ENCODE results near the gene TUBB2B. TPM values are rescaled to one million over a fixed set of nuclear protein-coding genes. Genes with fewer than 3 reads are reported as not detected.

TUBB2B gene
- 100 to 1,000 TPM; 116 to 124 (median 120) TPM for polyA plus RNA-seq (ENCODE audit: insufficient read length in 3 of 3)

- peak in 1 of 3 donors; percentile 77 for DNase-seq (ENCODE audit: low read depth in 3 of 3, low spot score in 2 of 3)
Observed at GRCh38 chr6:3227363-3228045, at the start of gene TUBB2B. TSS of gene TUBB2B (minus strand) at chr6:3227653. CDS start at chr6:3227543, 110 bp downstream.

DNA sequence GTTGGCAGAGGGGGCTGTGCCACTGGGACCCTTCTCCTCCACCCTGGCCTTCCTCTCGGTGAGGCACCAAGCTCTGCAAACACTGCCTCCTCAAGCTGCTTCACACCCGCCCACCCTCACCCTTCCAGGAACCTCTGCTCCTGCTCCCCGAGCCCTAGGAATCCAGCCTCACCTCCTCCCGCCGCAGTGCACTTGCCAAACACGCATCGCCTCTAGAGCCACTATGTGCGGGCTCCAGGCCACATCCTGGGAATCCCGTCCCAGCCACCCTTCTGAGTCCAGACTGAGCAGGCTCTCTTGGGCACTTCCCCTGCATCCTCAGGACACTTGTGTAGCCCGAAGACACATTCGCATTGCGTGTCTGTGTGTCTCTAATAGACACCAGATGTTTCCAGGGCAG is 49.8 kb upstream of the TUBB2B start:
- DNase-seq (ENCODE audit: low read depth in 3 of 3, low spot score in 2 of 3) = no peak

DNA sequence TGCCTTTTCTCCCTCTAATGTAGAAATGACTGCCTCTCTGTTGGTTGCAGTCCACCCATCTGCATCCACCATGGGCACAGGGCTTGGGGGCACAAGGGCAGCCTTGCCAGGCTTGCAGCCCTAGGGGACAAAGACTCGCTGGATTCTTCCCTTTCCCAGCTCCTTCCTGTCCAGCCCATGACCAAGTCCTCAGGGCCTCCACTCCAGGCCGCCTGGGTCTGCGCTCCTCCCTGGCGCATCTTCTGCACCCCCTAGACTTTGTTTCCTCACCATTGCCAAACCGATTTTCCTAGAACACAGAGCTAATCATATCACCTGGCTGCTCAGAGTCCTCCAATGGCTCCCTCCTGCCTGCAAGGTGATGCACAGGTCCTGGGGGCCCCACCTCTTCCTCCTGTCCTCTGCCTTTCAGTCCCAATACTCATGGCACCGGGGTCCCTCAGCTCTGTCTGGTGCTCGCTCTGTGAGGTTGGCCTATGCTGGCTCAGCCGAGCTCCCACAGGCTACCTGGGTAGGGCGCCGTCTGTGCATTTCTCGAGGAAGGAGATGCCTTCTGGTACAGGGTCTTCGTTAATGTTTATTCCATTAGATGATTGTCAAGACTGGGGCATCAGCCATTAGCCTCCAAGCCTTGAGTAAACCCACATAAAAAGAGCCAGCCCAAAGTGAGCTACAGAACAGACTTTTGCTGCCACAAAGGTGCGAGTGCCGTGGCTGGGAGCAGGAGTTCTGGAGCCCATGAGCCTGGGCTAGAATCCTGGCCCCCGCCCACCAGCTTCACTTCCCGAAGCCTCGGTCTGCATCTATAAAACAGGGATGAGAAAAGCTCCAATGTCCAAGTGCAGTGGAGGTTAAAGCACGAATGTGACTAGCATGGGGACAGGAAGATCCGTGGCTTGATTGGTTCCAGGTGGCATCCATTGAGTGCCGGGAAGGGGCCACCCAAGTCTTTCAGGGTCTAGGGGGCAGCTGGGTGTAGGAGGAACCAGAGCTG is 49.0 kb upstream of the TUBB2B start:
- no peak for DNase-seq (ENCODE audit: low read depth in 3 of 3, low spot score in 2 of 3)

GRCh38 chr6:3273707-3274521 is 46.5 kb upstream of the TUBB2B start:
- no peak for DNase-seq (ENCODE audit: low read depth in 3 of 3, low spot score in 2 of 3)

DNA sequence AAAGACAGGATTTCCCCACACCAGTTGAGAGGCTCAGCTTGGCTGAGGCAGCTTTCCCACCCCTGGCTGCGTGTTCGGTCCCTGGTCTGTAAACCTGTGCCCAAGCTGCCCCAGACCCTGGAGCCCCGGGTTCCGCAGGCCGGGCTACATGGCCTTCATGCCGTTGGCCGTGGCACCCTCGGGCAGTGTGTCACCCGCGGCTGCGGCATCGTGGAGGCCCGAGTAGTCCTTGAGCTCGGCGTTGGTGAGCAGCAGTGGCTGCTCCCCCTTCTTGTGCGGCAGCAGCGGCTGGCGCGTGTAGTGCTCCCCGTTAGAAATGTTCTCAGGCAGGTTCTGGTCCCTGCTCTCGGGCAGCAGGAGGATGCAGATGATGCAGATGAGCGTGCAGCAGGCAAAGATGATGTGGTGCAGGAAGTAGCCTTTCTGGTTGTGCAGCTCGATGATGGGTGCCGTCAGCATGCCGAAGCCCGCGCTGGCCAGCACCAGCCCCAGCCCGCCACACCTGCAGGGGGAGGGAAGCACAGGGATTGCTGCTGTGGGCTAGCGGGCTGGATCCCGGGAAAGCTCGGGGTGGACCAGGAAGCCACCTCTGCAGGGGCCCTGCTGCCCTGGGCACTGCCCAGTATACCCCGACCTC is 45.6 kb upstream of the TUBB2B start:
- DNase-seq (ENCODE audit: low read depth in 3 of 3, low spot score in 2 of 3) = no peak

- no peak for DNase-seq (ENCODE audit: low read depth in 3 of 3, low spot score in 2 of 3)
Observed at GRCh38 chr6:3271756-3272155, 44.3 kb upstream of the TUBB2B start.

- DNase-seq (ENCODE audit: low read depth in 3 of 3, low spot score in 2 of 3) = no peak
Observed at GRCh38 chr6:3270258-3270657, 42.8 kb upstream of the TUBB2B start.

- no peak for DNase-seq (ENCODE audit: low read depth in 3 of 3, low spot score in 2 of 3)
Observed at GRCh38 chr6:3269281-3269975, 42.0 kb upstream of the TUBB2B start.

GRCh38 chr6:3268680-3269079 is 41.2 kb upstream of the TUBB2B start:
- DNase-seq (ENCODE audit: low read depth in 3 of 3, low spot score in 2 of 3) = no peak

GRCh38 chr6:3267162-3267561 is 39.7 kb upstream of the TUBB2B start:
- DNase-seq (ENCODE audit: low read depth in 3 of 3, low spot score in 2 of 3) = no peak

DNA sequence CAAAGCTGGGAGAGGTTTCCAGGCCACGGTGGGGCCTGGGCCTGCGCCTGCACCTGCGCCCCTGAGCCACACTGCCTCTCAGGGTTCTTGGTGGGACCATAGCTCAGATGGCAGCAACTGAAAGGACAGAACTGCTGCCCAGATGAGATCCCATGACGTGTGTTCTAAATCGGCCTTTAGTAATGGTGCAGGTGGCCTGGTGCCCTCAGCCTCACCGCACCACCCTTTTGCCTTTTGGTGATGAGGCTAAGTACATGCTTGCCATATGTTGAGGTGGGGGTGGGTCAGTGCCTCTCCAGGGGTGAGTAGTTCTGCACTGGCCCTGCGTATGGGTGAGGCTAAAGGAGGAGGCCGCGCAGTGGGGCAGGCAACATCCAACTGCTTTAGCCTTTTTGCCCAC is 38.7 kb upstream of the TUBB2B start:
- no peak for DNase-seq (ENCODE audit: low read depth in 3 of 3, low spot score in 2 of 3)

DNA sequence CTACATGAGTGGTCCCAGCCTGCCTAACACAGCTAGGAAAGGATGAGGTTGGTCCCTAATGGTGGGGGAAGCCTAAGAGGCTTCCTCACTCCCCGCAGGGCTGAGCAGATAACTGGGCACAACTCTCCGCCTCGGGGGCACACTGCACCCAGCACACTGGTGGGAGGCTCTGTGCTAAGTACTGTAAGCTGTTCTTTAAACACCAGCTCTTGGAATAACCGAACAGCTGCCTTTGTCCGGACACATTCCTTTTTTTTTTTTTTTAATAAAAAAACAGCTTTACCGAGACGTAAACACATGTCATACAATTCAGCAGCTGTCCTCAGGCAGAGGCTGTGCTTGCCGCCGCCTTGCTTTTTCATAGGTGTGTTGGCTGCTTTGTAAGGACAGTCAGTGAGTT is 38.2 kb upstream of the TUBB2B start:
- DNase-seq (ENCODE audit: low read depth in 3 of 3, low spot score in 2 of 3) = no peak

DNA sequence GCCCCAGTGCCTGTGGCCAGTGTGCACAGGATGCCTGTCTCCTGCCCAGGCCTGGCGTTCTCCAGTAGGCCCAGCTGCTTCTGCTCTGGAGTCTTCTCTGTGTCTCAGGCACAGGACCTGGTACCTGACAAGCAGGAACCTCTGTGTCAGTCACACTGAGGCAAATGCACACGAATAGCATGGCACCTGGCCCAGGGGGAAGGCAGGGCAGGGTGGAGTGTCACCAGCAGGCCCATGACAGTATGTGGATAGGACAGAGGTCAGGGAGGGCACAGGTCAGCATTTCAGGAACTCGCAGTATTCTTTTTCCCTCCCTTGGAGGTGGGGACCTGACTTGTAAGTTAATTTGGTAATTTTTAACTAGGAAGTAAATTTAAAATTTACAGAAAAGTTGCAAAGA is 36.9 kb upstream of the TUBB2B start:
- DNase-seq (ENCODE audit: low read depth in 3 of 3, low spot score in 2 of 3) = no peak

GRCh38 chr6:3263096-3263495 is 35.6 kb upstream of the TUBB2B start:
- no peak for DNase-seq (ENCODE audit: low read depth in 3 of 3, low spot score in 2 of 3)

DNA sequence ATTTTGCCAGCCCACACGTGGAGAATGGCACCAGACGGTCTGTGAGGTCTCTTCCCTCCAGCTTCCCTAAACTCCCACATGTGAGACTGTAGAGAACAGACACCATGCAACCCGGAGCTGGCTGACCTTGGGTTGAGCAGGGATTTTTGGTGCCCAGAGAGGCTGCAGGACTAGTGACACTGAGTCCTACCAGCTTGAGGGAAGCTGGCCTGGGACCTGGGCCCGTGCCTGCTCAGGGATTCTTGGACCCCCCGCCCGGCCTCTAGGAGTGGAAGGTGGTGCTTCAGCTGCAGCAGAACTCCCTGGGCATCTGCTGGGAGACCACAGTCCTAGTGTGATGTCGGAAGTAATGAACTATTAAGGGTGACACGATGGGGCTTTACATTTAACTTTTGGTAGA is 34.5 kb upstream of the TUBB2B start:
- DNase-seq (ENCODE audit: low read depth in 3 of 3, low spot score in 2 of 3) = no peak

GRCh38 chr6:3261518-3261820 is 34.0 kb upstream of the TUBB2B start:
- DNase-seq (ENCODE audit: low read depth in 3 of 3, low spot score in 2 of 3) = no peak

DNA sequence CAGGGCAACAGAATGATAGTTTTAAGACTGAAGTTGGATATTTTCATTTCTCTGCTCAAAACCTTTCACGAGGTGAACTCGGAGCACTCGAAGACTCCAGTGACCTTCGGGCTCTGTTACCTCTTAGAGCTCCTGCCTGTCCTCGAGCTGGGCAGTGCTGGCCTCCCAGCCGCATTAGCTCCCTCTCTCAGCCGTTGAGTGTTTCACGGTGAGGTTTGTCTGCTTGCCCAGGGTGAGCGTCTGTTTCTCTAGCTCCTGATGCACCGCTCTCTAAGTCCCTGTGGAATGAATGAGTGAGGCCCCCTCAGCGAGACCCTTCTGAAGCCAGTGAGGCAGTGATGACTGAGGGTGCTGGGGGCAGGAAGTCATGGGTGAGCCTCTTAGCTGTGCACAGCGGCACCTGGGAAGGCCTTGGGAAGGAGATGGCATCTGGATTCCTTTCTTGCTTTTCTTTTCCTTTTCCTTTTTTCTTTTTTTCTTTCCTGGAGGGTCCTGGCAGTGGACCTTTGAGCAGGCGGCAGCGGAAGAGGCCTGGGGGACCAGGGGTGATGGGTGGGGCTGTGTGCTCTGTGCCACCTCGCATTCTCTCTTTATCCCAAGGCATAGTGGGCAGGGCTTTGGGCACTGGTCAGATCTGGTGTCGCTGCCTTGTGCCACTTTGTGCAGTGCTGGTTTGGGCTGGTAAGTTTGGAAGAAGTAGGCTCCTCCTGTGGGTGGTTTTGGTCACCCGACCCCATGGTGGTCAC is 33.5 kb upstream of the TUBB2B start:
- no peak for DNase-seq (ENCODE audit: low read depth in 3 of 3, low spot score in 2 of 3)

GRCh38 chr6:3260296-3260695 is 32.8 kb upstream of the TUBB2B start:
- DNase-seq (ENCODE audit: low read depth in 3 of 3, low spot score in 2 of 3) = no peak

DNA sequence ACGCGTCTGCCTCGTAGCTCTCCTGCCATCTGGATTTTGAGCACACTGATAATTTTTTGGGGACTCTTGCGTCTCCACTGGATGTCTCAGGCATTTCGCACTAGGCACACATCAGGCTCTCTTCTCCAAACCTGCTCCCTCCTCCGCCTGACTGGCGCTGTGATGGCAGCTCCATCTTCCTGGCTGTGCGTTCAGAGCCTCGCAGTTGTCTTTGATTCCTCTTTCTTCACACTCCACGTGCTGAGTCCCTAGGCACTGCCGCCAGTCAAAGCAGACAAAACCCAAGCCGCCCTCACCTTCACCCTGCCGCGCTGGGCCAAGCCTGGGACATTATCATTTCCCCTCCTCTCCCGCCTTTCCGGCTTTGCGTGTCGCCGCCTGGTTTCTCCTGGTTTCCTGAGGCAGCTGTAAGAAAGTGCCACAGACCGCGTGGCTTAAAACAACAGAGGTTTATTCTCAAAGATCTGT is 32.1 kb upstream of the TUBB2B start:
- DNase-seq (ENCODE audit: low read depth in 3 of 3, low spot score in 2 of 3) = no peak
